ENCODE data around the gene SFXN3. TPM values are rescaled to one million over a fixed set of nuclear protein-coding genes. Genes with fewer than 3 reads are reported as not detected.

Gene SFXN3
- polyA plus RNA-seq, 3 donors: 20.4 to 31.1 (median 26.9) TPM

DNA sequence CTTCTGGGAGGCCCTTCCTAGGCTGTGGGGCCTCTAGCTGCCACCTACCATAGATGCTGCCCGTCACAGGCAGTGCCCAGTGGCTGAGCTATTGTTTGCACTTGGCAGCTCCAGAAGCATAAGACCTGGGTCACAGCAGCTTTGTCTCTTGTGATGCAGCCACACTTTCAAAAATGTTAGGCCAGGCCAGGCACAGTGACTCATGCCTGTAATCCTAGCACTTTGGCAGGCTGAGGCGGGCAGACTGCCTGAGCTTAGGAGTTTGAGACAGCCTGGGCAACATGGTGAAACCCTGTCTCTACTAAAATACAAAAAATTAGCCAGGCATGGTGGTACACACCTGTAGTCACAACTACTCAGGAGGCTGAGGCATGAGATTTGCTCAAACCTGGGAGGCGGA is 21.3 kb downstream of the SFXN3 start:
- no peak for DNase-seq

DNA sequence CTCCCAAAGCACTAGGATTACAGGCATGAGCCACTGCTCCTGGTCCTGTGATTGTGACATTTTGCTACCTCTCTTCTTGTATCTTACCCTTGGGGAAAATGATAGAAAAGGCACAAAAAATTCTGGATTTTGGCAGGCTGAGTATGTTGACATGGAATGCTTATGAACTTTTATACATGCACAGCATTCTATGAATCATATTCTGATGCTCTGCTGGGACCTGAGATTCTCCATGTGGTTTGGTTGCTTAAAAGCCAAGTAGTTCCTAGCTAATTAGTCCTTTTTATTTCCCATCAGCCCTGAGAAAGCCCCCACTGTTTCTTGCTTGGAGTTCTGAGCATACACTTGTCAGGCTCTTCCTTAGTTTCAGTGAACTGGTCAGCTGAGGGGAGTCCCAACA is 22.5 kb downstream of the SFXN3 start:
- DNase-seq: no peak

DNA sequence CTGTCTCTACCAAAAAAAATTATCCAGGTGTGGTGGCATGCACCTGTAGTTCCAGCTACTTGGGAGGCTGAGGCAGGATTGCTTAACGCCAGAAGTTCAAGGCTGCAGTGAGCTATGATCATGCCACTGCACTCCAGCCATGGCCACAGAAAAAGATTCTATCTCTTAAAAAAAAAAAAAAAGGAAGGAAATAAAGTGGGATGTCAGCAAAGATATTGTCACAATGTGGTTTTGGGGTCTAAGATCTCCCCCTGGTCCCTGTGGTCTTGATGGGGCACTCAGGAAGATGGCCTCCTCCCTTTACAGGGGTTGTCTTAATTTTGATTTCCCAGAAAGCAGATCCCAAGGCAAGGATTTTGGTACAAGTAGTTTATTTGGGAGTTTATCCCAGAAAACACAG is 23.3 kb downstream of the SFXN3 start:
- DNase-seq: no peak

GRCh38 chr10:101054876-101055275 is 23.8 kb downstream of the SFXN3 start:
- DNase-seq: no peak

DNA sequence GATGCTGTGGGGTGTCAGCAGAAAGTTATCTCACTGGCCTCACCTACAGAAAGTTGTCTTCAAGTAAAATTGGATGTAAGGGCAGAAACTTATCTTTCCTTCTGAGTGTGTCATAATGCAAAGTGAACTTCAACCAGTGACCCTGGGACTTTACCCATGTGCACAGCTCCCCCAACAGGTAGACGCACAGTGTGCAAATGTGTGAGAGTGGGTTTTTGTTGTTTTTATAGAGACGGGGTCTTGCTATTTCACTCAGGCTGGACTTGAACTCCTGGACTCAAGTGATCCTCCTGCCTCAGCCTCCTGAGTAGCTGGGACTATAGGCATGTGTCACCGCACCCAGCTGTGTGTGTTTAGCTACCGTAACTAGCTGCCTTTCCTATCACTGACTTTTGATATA is 24.4 kb downstream of the SFXN3 start:
- DNase-seq: no peak

DNA sequence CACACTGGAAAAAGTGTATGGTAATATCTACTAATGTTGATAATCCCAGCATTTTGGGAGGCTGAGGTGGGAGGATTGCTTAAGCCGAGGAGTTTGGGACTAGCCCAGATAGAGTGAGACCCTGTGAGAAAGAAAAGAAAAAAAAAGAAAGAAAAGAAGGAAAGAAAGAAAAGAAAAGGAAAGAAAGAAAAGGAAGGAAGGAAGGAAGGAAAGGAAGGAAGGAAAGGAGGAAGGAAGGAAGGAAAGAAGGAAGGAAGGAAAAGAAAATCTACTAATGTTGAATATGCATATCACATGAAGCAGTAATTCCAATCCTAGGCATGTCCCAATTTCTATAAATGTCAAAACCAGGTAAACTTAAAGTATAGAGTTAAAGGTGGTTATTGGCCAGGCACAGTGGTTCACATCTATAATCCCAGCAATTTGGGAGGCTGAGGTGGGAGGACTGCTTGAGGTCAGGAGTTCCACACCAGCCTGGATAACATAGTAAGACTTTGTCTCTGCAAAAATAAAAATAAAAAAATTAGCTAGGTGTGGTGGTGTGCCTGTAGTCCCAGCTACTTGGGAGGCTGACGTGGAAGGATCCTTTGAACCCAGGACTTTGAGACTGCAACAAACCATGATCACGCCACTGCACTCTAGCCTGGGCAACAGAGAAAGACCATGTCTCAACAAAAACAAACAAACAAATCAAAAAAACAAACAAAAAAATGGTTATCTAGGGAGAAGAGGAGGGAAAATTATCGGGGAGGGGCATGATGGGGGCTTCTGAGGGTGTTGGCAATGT is 25.5 kb downstream of the SFXN3 start:
- no peak for DNase-seq

- peak; percentile 94 for DNase-seq
Measured at GRCh38 chr10:101060036-101060950, 29.3 kb downstream of the SFXN3 start.

- peak; percentile 93 for DNase-seq
Measured at GRCh38 chr10:101060951-101061623, 30.1 kb downstream of the SFXN3 start.

GRCh38 chr10:101061624-101062231 is 30.7 kb downstream of the SFXN3 start, which contains the start of gene KAZALD1:
TSS of gene KAZALD1 (plus strand) at chr10:101061989. CDS start at chr10:101062593, 604 bp downstream.
- peak; percentile 92 for DNase-seq

DNA sequence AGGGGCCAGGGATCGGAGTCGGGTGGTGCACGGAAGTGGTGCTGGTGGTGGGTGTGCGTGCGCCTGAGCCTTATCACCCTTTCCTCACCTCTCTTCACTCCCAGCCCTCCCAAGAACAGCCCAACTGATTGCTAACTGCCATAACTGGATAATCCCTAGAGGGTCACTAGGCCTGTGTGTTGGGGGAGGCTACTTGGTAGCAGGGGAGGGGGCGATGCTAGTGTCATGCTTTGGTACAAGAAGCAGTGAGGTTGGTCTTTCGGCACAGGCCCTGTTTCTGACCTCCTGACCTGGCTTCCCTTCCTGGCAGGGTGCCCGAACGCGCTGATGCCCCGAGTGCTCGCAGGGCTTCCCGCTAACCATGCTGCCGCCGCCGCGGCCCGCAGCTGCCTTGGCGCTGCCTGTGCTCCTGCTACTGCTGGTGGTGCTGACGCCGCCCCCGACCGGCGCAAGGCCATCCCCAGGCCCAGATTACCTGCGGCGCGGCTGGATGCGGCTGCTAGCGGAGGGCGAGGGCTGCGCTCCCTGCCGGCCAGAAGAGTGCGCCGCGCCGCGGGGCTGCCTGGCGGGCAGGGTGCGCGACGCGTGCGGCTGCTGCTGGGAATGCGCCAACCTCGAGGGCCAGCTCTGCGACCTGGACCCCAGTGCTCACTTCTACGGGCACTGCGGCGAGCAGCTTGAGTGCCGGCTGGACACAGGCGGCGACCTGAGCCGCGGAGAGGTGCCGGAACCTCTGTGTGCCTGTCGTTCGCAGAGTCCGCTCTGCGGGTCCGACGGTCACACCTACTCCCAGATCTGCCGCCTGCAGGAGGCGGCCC is 31.4 kb downstream of the SFXN3 start:
- DNase-seq: peak; percentile 74

- DNase-seq: no peak
Measured at GRCh38 chr10:101063050-101063525, 32.1 kb downstream of the SFXN3 start.

DNA sequence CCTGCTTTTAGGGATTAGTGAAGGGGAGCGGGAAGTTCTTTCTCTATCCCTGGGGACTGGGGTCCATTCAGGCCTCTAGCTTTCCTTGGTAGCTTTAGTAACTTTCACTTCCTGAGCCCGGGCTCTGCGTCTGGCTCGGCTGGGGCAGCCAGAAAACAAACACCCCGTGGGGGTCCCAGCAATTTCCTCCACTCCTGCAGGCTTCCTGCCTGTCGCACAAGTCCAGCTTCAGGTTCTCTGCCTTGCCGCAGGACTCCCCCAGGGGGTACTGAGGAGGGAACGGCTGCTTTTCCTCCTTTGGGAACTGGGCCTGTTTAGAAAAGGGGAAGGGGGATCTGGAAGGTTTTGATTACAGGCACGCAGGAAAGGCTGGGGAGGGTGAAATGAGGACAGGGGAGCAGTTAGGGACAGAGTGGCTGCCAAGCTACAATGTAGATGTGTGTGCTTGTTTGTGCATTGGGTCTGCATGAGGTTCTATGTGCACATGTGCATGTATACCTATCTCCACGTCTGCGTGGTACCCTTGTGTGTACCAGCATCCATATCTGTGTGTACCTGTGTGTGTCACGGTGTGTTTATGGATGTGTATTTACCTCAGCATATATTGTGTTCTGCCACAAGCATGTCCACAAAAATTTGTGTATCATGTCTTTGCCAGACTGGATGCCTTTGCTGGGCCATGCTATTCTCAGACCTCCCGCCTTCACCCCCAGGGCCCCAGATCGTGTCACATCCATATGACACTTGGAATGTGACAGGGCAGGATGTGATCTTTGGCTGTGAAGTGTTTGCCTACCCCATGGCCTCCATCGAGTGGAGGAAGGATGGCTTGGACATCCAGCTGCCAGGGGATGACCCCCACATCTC is 32.7 kb downstream of the SFXN3 start:
- no peak for DNase-seq

GRCh38 chr10:101064415-101065030 is 33.5 kb downstream of the SFXN3 start:
- no peak for DNase-seq

- no peak for DNase-seq
Measured at GRCh38 chr10:101065481-101066145, 34.6 kb downstream of the SFXN3 start.

GRCh38 chr10:101066146-101066895 is 35.3 kb downstream of the SFXN3 start:
- DNase-seq: no peak

GRCh38 chr10:101066896-101067355 is 35.9 kb downstream of the SFXN3 start:
- no peak for DNase-seq

GRCh38 chr10:101067356-101068083 is 36.5 kb downstream of the SFXN3 start:
- peak; percentile 81 for DNase-seq
